Hepatocyte (in vitro differentiated cells): ENCODE results near the gene KRT31. TPM values are rescaled to one million over a fixed set of nuclear protein-coding genes. Genes with fewer than 3 reads are reported as not detected.
A peak's percentile ranks its signal among the peaks of the same experiment; 100 is the strongest.

Experiments used
- DNase-seq: peaks from one replicate; pipeline ENCODE4 v3.0.0-alpha.2; 2016; ENCODE audit warnings: low spot score
- H2AFZ ChIP-seq: fragments of 200-600 bp; sonication (generic); 2 replicates; pipeline ENCODE4 v1.6.0; 2016; ENCODE audit warnings: antibody characterized with exemption, mild to moderate bottlenecking
- H3K27ac ChIP-seq: fragments of 200-600 bp; sonication (generic); 2 replicates; pipeline ENCODE4 v1.5.1; 2016; ENCODE audit warnings: mild to moderate bottlenecking
- H3K27me3 ChIP-seq: fragments of 200-600 bp; sonication (generic); 2 replicates; pipeline ENCODE4 v1.6.1; 2016
- H3K36me3 ChIP-seq: fragments of 200-600 bp; sonication (generic); replicated peaks from 2 replicates; pipeline ENCODE4 v1.5.1; 2016; ENCODE audit warnings: low read depth; ENCODE audit not compliant: insufficient read depth
- H3K4me1 ChIP-seq: fragments of 200-600 bp; sonication (generic); 2 replicates; pipeline ENCODE4 v1.5.1; 2016; ENCODE audit warnings: mild to moderate bottlenecking, moderate library complexity; ENCODE audit not compliant: insufficient read depth
- H3K4me2 ChIP-seq: fragments of 200-600 bp; sonication (generic); 2 replicates; pipeline ENCODE4 v1.6.0; 2016
- H3K4me3 ChIP-seq: fragments of 200-600 bp; sonication (generic); 2 replicates; pipeline ENCODE4 v1.5.1; 2016; ENCODE audit warnings: mild to moderate bottlenecking
- H3K79me2 ChIP-seq: fragments of 200-600 bp; sonication (generic); 2 replicates; pipeline ENCODE4 v1.6.0; 2017; ENCODE audit warnings: mild to moderate bottlenecking
- H3K9me2 ChIP-seq: fragments of 200-600 bp; sonication (generic); replicated peaks from 2 replicates; pipeline ENCODE4 v1.6.0; 2017; ENCODE audit warnings: mild to moderate bottlenecking; ENCODE audit not compliant: insufficient read depth
- H3K9me3 ChIP-seq: fragments of 200-600 bp; sonication (generic); 2 replicates; pipeline ENCODE4 v1.5.1; 2016; ENCODE audit warnings: low read depth, mild to moderate bottlenecking
- H4K20me1 ChIP-seq: fragments of 200-600 bp; sonication (generic); 2 replicates; pipeline ENCODE4 v1.6.0; 2016; ENCODE audit warnings: mild to moderate bottlenecking; ENCODE audit not compliant: insufficient read depth, poor library complexity, severe bottlenecking
- EZH2 ChIP-seq: fragments of 200-600 bp; sonication (generic); IDR thresholded peaks from 2 replicates; pipeline ENCODE4 v1.6.1; 2016; ENCODE audit warnings: antibody characterized with exemption, mild to moderate bottlenecking, borderline replicate concordance
- EZH2phosphoT487 ChIP-seq: fragments of 200-600 bp; sonication (generic); IDR thresholded peaks from one replicate; pipeline ENCODE4 v1.6.1; 2018; ENCODE audit warnings: antibody characterized with exemption, mild to moderate bottlenecking, low read depth, moderate library complexity; ENCODE audit not compliant: unreplicated experiment, severe bottlenecking
- WGBS: methylation state at CpG from one replicate; pipeline ENCODE4 v1.1.6; 2016; ENCODE audit warnings: low lambda C conversion rate; ENCODE audit errors: missing lambda C conversion rate; 5-methylcytosine and 5-hydroxymethylcytosine counted together
- polyA plus RNA-seq: library from polyadenylated mRNA; unstranded; fragments of >200 nt; fragmentation: Nextera tagmentation; extraction: Ambion mirVana; gene quantifications from 2 replicates; pipeline ENCODE4 v1.2.1, GENCODE V29; 2016
- total RNA-seq: library from RNA; depleted of rRNA; stranded (reverse); fragments of >200 nt; gene quantifications from 2 replicates; pipeline ENCODE4 v1.2.3, GENCODE V29; 2014
- TF ChIP-seq, protein P1 (sequence below): fragments of 200-600 bp; sonication (generic); IDR thresholded peaks from 2 replicates; pipeline ENCODE4 v1.5.1; 2016; ENCODE audit warnings: antibody characterized with exemption, mild to moderate bottlenecking; ENCODE audit not compliant: poor library complexity

The KRT31 gene
- total and polyA plus RNA-seq, 2 experiments from 2014 or later = not detected

- H3K9me3 ChIP-seq = no peaks in the 10 kb centered on the region
- WGBS = 97% methylated on average over 20 of the region's 20 CpGs
- TF ChIP-seq, protein P1, sequence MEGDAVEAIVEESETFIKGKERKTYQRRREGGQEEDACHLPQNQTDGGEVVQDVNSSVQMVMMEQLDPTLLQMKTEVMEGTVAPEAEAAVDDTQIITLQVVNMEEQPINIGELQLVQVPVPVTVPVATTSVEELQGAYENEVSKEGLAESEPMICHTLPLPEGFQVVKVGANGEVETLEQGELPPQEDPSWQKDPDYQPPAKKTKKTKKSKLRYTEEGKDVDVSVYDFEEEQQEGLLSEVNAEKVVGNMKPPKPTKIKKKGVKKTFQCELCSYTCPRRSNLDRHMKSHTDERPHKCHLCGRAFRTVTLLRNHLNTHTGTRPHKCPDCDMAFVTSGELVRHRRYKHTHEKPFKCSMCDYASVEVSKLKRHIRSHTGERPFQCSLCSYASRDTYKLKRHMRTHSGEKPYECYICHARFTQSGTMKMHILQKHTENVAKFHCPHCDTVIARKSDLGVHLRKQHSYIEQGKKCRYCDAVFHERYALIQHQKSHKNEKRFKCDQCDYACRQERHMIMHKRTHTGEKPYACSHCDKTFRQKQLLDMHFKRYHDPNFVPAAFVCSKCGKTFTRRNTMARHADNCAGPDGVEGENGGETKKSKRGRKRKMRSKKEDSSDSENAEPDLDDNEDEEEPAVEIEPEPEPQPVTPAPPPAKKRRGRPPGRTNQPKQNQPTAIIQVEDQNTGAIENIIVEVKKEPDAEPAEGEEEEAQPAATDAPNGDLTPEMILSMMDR = no peak
- no peak for TF ChIP-seq EZH2
- no peak for TF ChIP-seq EZH2phosphoT487
- H3K27me3 ChIP-seq = no peaks in the 10 kb centered on the region
- peaks cover 3% of the 10 kb centered on the region for H3K4me1 ChIP-seq
- DNase-seq = no peak
- no peaks in the 10 kb centered on the region for H3K36me3 ChIP-seq
- no peak overlapping the region for H3K4me2 ChIP-seq
- no peak overlapping the region for H2AFZ ChIP-seq
- H3K27ac ChIP-seq = no peak overlapping the region
- no peaks in the 10 kb centered on the region for H3K9me2 ChIP-seq
- H4K20me1 ChIP-seq = no peaks in the 10 kb centered on the region
- H3K79me2 ChIP-seq = no peaks in the 10 kb centered on the region
- no peak overlapping the region for H3K4me3 ChIP-seq
Measured at GRCh38 chr17:41411072-41411840, 13.8 kb upstream of the KRT31 start.

DNA sequence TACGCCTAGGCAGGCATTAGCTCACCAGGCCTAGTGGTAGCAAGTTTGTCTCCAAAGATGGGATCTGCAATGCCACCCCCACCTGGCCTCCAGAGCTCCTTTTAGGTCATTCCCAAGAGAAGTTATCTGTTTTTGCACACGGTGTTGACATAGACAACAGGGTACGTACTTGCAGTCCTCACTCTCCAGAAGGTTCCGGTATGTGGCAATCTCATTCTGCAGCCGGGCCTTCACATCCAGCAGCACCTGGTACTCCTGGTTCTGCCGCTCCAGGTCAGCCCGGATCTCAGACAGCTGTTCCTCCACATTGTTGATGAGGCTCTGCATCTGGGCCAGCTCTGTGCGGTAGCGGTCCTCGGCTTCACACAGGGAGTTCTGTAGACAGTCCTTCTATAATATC lies 9.8 kb upstream of the KRT31 start:
- no peaks in the 10 kb centered on the region for H3K36me3 ChIP-seq
- no peak overlapping the region for H3K4me3 ChIP-seq
- no peaks in the 10 kb centered on the region for H4K20me1 ChIP-seq
- DNase-seq = no peak
- WGBS = 96% methylated on average over 10 of the region's 10 CpGs
- no peak overlapping the region for H3K4me2 ChIP-seq
- H3K27me3 ChIP-seq = no peaks in the 10 kb centered on the region
- H3K9me2 ChIP-seq = no peaks in the 10 kb centered on the region
- no peaks in the 10 kb centered on the region for H3K9me3 ChIP-seq
- TF ChIP-seq, protein P1 = no peak
- TF ChIP-seq EZH2phosphoT487 = no peak
- TF ChIP-seq EZH2 = no peak
- no peak overlapping the region for H2AFZ ChIP-seq
- no peak overlapping the region for H3K27ac ChIP-seq
- H3K79me2 ChIP-seq = no peaks in the 10 kb centered on the region
- peaks cover 6% of the 10 kb centered on the region for H3K4me1 ChIP-seq

- Histone ChIP-seq H3K9me3 (no peaks in the 10 kb centered on the region), H3K27ac (no peak overlapping the region), H3K4me2 (no peak overlapping the region), H3K4me3 (no peak overlapping the region), H2AFZ (no peak overlapping the region), H3K27me3 (no peaks in the 10 kb centered on the region), H4K20me1 (no peaks in the 10 kb centered on the region), H3K36me3 (no peaks in the 10 kb centered on the region), H3K9me2 (no peaks in the 10 kb centered on the region), H3K79me2 (no peaks in the 10 kb centered on the region), H3K4me1 (peaks cover 6% of the 10 kb centered on the region)
- WGBS = 67% methylated on average over 5 of the region's 5 CpGs
- no peak for TF ChIP-seq EZH2phosphoT487
- TF ChIP-seq, protein P1 = peak; percentile 18
- no peak for DNase-seq
Measured at GRCh38 chr17:41406205-41406604, 8.8 kb upstream of the KRT31 start.
